ENCODE data around the gene KDELR1.

The KDELR1 gene

DNA sequence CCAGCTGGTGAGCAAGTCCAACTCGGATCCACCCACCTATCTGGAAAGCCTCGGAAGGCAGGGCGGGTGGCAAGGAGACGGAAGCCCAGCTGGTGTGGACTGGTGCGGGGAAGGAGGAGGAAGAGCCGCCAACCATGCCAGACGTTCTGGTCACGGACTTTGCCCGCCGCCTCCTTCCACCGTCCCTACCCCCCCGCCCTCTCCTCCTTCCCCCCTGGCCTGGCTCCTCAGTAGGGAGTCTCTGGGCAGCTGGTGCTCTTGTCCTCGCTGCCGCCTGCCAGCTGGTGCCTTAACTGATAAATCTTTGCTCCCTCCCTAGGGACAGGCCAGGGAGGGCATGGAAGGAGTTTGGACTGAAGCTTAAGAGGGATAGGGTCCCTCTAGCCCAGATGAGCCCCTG is 22.4 kb downstream of the KDELR1 start:
- peaks cover 5% of the 10 kb centered on the region for H3K9me3 ChIP-seq (ENCODE audit: control insufficient read depth, low read length)
- H3K36me3 ChIP-seq (ENCODE audit: control insufficient read depth, insufficient read depth, low read length), result no peaks in the 10 kb centered on the region
- WGBS, 2 experiments (ENCODE audit: insufficient coverage in 2 of 2), result 65 to 94% methylated on average over 3 to 5 of the region's 14 CpGs
- H3K4me1 ChIP-seq (ENCODE audit: control insufficient read depth, insufficient read depth, low read length, poor library complexity, severe bottlenecking), result no peaks in the 10 kb centered on the region
- H3K27ac ChIP-seq (ENCODE audit: low read depth, low read length, severe bottlenecking), result no peak overlapping the region
- H3K4me3 ChIP-seq (ENCODE audit: extremely low read depth, insufficient read depth, low read length, poor library complexity, severe bottlenecking), result no peak overlapping the region

DNA sequence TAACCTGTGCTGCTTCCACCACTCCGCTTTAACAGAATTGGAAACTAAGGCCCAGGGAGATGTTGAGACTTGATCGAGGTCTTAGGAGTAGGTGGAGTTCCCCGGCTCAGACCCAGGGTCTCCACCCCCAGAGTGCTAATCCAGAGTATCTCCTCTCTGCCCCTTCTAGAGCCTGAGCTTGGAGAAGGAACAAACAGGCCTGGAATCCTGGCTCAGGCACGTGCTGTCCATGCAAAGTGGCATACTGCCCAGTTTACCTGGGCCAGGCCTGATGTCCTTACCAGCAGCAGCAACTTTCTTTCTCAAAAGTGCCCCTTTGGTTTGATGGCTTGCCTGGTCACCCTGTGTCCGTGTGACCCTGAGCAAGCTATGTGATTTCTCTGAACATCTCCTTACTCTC is 23.5 kb downstream of the KDELR1 start:
- 91 to 94% methylated on average over 3 to 4 of the region's 5 CpGs for WGBS, 2 experiments (ENCODE audit: insufficient coverage in 2 of 2)
- Histone ChIP-seq H3K4me1 (ENCODE audit: control insufficient read depth, insufficient read depth, low read length, poor library complexity, severe bottlenecking) (no peaks in the 10 kb centered on the region), H3K27ac (ENCODE audit: low read depth, low read length, severe bottlenecking) (no peak overlapping the region), H3K4me3 (ENCODE audit: extremely low read depth, insufficient read depth, low read length, poor library complexity, severe bottlenecking) (no peak overlapping the region), H3K9me3 (ENCODE audit: control insufficient read depth, low read length) (peaks cover 5% of the 10 kb centered on the region), H3K36me3 (ENCODE audit: control insufficient read depth, insufficient read depth, low read length) (no peaks in the 10 kb centered on the region)

DNA sequence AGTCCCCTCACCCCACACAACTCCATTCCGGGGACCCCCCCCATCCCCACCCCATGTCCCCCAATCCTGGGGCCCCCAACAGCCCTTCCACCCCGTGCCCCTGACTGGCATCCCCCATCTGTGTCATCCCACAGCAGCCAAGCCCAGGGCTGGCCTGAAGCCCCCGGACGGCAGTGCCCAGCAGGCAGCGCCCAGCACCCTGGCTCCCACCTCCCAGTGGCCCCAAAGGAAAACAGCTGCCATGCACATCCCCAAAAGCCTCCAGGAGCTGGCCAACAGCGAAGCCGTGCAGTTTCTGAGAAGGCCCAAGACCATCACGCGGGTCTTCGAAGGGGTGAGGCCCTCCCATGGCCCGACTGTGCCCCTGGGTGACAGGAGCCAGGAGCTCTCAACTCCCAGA is 25.7 kb downstream of the KDELR1 start:
- 95 to 96% methylated on average over 8 to 9 of the region's 11 CpGs for WGBS, 2 experiments (ENCODE audit: insufficient coverage in 2 of 2)
- no peak overlapping the region for H3K4me3 ChIP-seq (ENCODE audit: extremely low read depth, insufficient read depth, low read length, poor library complexity, severe bottlenecking)
- H3K27ac ChIP-seq (ENCODE audit: low read depth, low read length, severe bottlenecking), result no peak overlapping the region
- H3K4me1 ChIP-seq (ENCODE audit: control insufficient read depth, insufficient read depth, low read length, poor library complexity, severe bottlenecking), result no peaks in the 10 kb centered on the region
- no peaks in the 10 kb centered on the region for H3K36me3 ChIP-seq (ENCODE audit: control insufficient read depth, insufficient read depth, low read length)
- H3K9me3 ChIP-seq (ENCODE audit: control insufficient read depth, low read length), result peaks cover 5% of the 10 kb centered on the region

DNA sequence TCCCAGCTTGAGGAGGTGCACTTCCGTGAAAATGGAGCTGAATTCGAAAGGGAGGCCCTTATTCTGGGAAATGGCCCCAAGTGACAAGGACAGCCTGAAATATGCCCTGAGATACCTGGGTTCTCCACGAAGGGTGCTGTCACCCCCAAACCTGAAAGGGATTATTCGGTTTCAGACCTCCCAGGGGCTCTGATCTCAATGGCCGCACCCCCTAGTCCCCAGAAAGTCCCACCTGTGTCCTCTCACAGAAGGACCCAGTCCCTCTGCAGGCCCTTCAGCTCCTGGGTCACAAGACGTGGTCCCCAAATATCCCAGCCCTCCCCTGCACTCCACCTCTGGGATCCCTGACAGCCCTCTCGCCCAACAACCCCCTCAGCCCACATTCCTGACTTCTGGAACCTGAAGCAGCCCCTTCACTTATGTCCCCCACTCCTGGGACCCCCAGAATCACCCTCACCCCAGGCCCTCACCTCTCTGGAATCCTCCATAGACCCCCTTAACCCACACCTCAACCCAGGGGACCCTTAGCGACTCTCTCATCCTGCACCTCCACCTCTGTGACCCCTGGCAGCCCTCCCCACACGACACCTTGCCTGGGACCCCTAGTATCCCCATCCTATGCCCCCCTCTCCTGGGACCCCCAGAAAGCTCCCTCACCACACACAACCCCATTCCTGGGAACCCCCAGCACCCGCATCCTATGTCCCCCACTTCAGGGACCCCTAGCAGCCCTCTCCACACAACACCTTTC is 26.6 kb downstream of the KDELR1 start:
- Histone ChIP-seq H3K9me3 (ENCODE audit: control insufficient read depth, low read length) (peaks cover 5% of the 10 kb centered on the region), H3K4me1 (ENCODE audit: control insufficient read depth, insufficient read depth, low read length, poor library complexity, severe bottlenecking) (no peaks in the 10 kb centered on the region), H3K36me3 (ENCODE audit: control insufficient read depth, insufficient read depth, low read length) (no peaks in the 10 kb centered on the region), H3K27ac (ENCODE audit: low read depth, low read length, severe bottlenecking) (no peak overlapping the region), H3K4me3 (ENCODE audit: extremely low read depth, insufficient read depth, low read length, poor library complexity, severe bottlenecking) (peak overlapping the region; percentile 53)
- WGBS, 2 experiments (ENCODE audit: insufficient coverage in 2 of 2), result 82 to 89% methylated on average over 9 of the region's 10 CpGs

DNA sequence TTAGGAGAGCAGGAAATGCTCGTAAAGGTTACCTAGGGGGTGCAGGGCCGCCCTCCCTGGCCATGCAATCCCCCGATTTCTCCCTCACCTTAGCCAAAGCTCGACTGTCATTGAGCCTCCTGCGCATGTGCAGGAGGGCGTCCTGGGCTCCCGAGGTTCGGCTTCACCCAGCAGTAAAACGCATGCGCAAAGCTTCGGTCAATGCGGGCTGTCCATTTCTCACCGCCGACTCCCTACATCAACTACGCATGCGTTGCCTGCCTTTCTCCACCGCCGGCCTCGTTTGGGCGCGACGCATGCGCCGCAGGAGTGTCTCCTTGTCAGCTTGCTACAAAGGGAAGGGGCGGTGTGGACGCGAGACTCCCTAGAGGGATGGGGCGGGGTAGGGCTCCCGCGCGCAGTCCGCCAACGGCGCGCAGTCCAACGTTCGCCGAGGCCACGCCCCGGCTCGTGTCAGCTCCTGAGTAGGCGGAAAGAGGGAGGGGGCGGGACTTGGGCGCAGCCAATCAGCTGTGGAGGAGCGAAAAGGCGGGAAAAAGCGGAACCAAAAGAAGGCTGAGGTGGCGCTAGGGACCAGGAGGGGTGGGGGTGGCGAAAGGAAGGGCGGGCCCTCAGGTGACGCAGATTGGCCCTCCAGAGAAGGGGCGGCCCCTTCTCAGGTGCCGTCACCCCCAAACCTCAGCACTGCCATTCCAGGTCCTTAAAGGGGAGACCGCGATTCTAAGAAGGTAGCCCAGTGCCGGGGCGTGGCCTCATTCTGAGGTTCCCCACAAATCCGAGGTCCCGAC is 27.3 kb downstream of the KDELR1 start, which contains the start of the genes SYNGR4 and TMEM143:
TSS of gene SYNGR4 (plus strand) at position 558 of the 788 bp plus-strand sequence. CDS start 1,476 bp downstream, outside the sequence.
TSS of gene TMEM143 (minus strand) at position 131 of the 788 bp plus-strand sequence. CDS start at position 111, 20 bp downstream.
- Histone ChIP-seq H3K9me3 (ENCODE audit: control insufficient read depth, low read length) (peaks cover 5% of the 10 kb centered on the region), H3K36me3 (ENCODE audit: control insufficient read depth, insufficient read depth, low read length) (no peaks in the 10 kb centered on the region), H3K27ac (ENCODE audit: low read depth, low read length, severe bottlenecking) (peak within 1 kb of the TSS; percentile 73), H3K4me1 (ENCODE audit: control insufficient read depth, insufficient read depth, low read length, poor library complexity, severe bottlenecking) (no peaks in the 10 kb centered on the region), H3K4me3 (ENCODE audit: extremely low read depth, insufficient read depth, low read length, poor library complexity, severe bottlenecking) (peak within 1 kb of the TSS; percentile 53)
- WGBS, 2 experiments (ENCODE audit: insufficient coverage in 2 of 2), result 7 to 9% methylated on average over 41 to 53 of the region's 59 CpGs

DNA sequence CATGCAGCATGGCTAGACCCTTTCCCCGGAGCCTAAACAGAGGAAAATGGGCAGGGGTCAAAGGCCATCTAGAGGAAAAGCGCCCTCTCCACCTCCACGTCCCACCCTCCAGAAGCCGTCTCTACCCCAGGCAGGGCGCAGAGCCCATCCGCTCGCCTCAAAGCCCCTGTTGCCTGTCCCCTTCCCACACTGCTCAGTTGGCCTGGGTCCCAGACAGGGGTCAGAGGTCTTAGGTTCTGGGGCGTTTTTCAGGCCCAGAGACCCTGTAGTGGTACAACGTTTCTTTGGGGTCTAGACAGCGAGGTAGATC is 27.9 kb downstream of the KDELR1 start:
- peak overlapping the region; percentile 53 for H3K4me3 ChIP-seq (ENCODE audit: extremely low read depth, insufficient read depth, low read length, poor library complexity, severe bottlenecking)
- H3K27ac ChIP-seq (ENCODE audit: low read depth, low read length, severe bottlenecking), result peak overlapping the region; percentile 73
- H3K9me3 ChIP-seq (ENCODE audit: control insufficient read depth, low read length), result peaks cover 5% of the 10 kb centered on the region
- no peaks in the 10 kb centered on the region for H3K4me1 ChIP-seq (ENCODE audit: control insufficient read depth, insufficient read depth, low read length, poor library complexity, severe bottlenecking)
- no peaks in the 10 kb centered on the region for H3K36me3 ChIP-seq (ENCODE audit: control insufficient read depth, insufficient read depth, low read length)
- WGBS, 2 experiments (ENCODE audit: insufficient coverage in 2 of 2), result 0 to 5% methylated on average over 8 to 9 of the region's 10 CpGs

DNA sequence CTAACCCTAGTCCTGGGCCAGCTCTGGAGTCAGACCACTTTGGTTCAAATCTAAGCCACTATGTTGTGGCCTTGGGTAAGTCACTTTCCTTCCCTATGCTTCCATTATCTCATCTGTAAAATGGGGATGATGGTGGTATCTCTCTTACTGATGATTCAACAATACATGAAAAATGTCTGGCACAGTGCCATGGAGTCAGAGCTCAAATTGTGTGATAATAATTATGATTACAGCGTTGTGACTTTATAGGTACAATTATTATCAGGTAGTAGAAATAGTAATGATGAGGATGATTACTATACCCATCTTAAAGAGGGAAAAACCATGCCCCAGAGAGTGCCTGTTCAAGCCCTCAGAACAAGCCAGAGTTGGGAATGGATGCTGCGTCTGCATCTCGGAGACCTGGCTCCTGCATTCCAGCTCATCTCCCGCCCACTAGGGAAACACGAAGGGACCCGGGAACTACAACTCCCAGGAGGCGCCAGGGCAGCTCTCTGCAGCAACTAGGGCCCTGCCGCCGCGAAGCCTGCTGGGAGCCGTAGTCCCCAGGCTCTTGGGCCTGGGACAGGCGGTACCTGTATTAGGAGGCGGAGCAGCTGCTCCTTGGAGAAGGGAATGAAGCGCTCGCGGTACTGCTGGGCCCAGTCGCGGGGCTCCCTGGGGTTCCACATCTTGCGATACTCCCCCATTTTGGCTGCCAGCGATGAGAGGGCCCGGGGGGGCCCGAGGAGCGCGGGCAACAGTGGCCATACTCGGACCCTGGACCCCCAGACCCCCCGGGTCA is 28.4 kb downstream of the KDELR1 start:
- Histone ChIP-seq H3K4me1 (ENCODE audit: control insufficient read depth, insufficient read depth, low read length, poor library complexity, severe bottlenecking) (no peaks in the 10 kb centered on the region), H3K9me3 (ENCODE audit: control insufficient read depth, low read length) (peaks cover 5% of the 10 kb centered on the region), H3K27ac (ENCODE audit: low read depth, low read length, severe bottlenecking) (peak overlapping the region; percentile 73), H3K4me3 (ENCODE audit: extremely low read depth, insufficient read depth, low read length, poor library complexity, severe bottlenecking) (peak overlapping the region; percentile 53), H3K36me3 (ENCODE audit: control insufficient read depth, insufficient read depth, low read length) (no peaks in the 10 kb centered on the region)
- WGBS, 2 experiments (ENCODE audit: insufficient coverage in 2 of 2), result 1 to 6% methylated on average over 24 to 25 of the region's 26 CpGs

DNA sequence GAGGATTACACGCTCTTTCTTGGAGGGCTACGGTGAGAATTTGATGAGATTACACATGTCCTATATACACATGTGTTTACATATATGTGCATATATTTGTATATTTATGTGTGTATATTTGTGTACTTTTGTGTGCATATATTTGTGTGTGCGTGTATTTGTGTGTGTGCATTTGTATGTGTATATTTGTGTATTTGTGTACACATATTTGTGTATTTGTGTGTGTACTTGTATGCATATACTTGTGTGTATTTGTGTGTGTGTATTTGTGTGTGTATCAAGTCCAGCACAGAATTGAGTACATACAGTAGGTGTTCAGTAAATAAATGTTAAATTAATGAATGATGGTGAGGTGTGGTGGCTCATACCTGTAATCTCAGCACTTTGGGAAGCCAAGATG is 29.4 kb downstream of the KDELR1 start:
- Histone ChIP-seq H3K4me1 (ENCODE audit: control insufficient read depth, insufficient read depth, low read length, poor library complexity, severe bottlenecking) (no peaks in the 10 kb centered on the region), H3K4me3 (ENCODE audit: extremely low read depth, insufficient read depth, low read length, poor library complexity, severe bottlenecking) (no peak overlapping the region), H3K36me3 (ENCODE audit: control insufficient read depth, insufficient read depth, low read length) (no peaks in the 10 kb centered on the region), H3K9me3 (ENCODE audit: control insufficient read depth, low read length) (peaks cover 5% of the 10 kb centered on the region), H3K27ac (ENCODE audit: low read depth, low read length, severe bottlenecking) (no peak overlapping the region)
- 90 to 93% methylated on average over 1 of the region's 3 CpGs for WGBS, 2 experiments (ENCODE audit: insufficient coverage in 2 of 2)

DNA sequence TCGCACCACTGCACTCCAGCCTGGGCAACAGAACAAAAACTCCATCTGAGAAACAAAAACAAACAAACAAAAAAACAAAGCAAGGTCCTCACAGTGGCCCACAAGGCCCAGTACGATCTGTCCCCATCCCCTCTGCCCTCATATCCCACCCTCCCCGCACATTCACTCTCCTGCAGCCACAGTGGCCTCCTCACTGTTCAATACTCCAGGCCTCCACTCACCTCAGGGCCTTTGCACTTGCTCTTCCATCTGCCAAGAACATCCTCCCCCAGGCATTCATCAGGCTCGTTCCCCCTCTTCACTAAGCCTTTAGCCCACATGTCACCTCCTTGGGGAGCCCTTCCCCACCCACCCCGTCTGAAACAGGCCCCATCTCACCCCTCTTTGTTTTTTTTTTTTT is 32.2 kb downstream of the KDELR1 start:
- Histone ChIP-seq H3K9me3 (ENCODE audit: control insufficient read depth, low read length) (no peaks in the 10 kb centered on the region), H3K36me3 (ENCODE audit: control insufficient read depth, insufficient read depth, low read length) (no peaks in the 10 kb centered on the region), H3K4me1 (ENCODE audit: control insufficient read depth, insufficient read depth, low read length, poor library complexity, severe bottlenecking) (peaks cover 12% of the 10 kb centered on the region), H3K4me3 (ENCODE audit: extremely low read depth, insufficient read depth, low read length, poor library complexity, severe bottlenecking) (no peak overlapping the region), H3K27ac (ENCODE audit: low read depth, low read length, severe bottlenecking) (no peak overlapping the region)
- WGBS, 2 experiments (ENCODE audit: insufficient coverage in 2 of 2), result 73 to 96% methylated on average over 3 to 4 of the region's 5 CpGs

DNA sequence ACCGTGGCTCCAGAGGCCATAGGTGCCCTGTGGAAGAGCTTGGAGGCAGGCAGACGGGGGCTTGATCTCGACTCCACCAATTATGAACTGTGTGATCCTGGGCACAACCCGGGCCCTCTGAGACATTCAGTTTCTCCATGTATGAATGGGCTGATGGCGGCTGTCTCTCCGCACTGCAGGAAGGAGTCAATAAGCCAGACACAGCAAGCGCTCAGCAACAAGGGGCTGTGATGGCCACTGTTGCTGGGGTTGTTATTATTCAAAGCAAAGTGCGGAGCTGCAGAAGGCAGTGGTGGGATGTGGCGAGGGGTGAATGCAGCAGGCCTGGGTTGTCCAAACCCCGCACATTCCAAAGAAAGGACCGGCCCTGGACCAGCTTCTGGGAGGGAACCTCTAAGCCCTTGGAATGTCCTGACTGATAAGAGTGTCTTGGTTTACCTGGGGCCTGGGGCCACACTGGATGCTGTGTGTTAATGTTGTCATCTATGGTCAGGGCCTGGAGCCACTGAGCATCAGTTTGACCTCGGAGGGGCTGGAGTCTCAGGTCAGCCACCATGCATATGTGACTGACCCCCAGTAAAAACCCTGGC is 35.9 kb downstream of the KDELR1 start:
- Histone ChIP-seq H3K9me3 (ENCODE audit: control insufficient read depth, low read length) (no peaks in the 10 kb centered on the region), H3K4me1 (ENCODE audit: control insufficient read depth, insufficient read depth, low read length, poor library complexity, severe bottlenecking) (peaks cover 15% of the 10 kb centered on the region), H3K4me3 (ENCODE audit: extremely low read depth, insufficient read depth, low read length, poor library complexity, severe bottlenecking) (no peak overlapping the region), H3K36me3 (ENCODE audit: control insufficient read depth, insufficient read depth, low read length) (no peaks in the 10 kb centered on the region), H3K27ac (ENCODE audit: low read depth, low read length, severe bottlenecking) (peak overlapping the region; percentile 84)
- 82% methylated on average over 12 of the region's 12 CpGs for WGBS, 2 experiments (ENCODE audit: insufficient coverage in 2 of 2)
